Measurements from ENCODE around the gene GHR. TPM values are rescaled to one million over a fixed set of nuclear protein-coding genes. Genes with fewer than 3 reads are reported as not detected.

Gene GHR
- total and polyA plus RNA-seq, 2 donors (not counting 3 experiments of a cell fraction or from before 2014, with no cell fraction given), result 0.27 to 0.28 TPM

- Histone ChIP-seq H3K36me3 (ENCODE audit: control insufficient read depth in 2 of 2, extremely low read depth in 1 of 2, insufficient read depth in 2 of 2, low read length in 2 of 2) (no peaks in the 10 kb centered on the region), H4K20me1 (replicated peaks; ENCODE audit: control insufficient read depth, extremely low read depth, insufficient read depth, low read length) (no peaks in the 10 kb centered on the region), H3K9me1 (replicated peaks; ENCODE audit: control insufficient read depth, extremely low read depth, insufficient read depth, low read length) (no peaks in the 10 kb centered on the region), H3K4me3 (replicated peaks in 1 of 3; ENCODE audit: insufficient read depth in 1 of 3, low read depth in 1 of 3, low read length in 3 of 3) (no peak overlapping the region), H3K27me3 (ENCODE audit: control insufficient read depth in 2 of 2, insufficient read depth in 2 of 2, low read length in 2 of 2) (no peaks in the 10 kb centered on the region), H3K9me3 (replicated peaks; ENCODE audit: control insufficient read depth, insufficient read depth, low read length) (no peaks in the 10 kb centered on the region), H3K9ac (replicated peaks; ENCODE audit: extremely low read depth, insufficient read depth, low read length) (no peak overlapping the region), H3K79me2 (ENCODE audit: control insufficient read depth, insufficient read depth, low read length) (no peaks in the 10 kb centered on the region), H2AFZ (ENCODE audit: low read depth, low read length) (no peak overlapping the region), H3K4me2 (ENCODE audit: insufficient read depth, low read length) (no peak overlapping the region), H3K4me1 (ENCODE audit: control insufficient read depth, extremely low read depth, insufficient read depth, low read length) (no peaks in the 10 kb centered on the region), H3K27ac (ENCODE audit: insufficient read depth, low read depth, low read length) (no peak overlapping the region)
- no peak for TF ChIP-seq CTCF (IDR thresholded peaks at IDR 0.05; ENCODE audit: extremely low read depth in 1 of 2, insufficient read depth in 1 of 2, low read depth in 1 of 2, low read length in 2 of 2)
- dilution Hi-C loops (cut with MboI; ENCODE audit: extremely low pct_ligation_motif_present, low sequenced_read_pairs), result no loop called here
- no peak for FAIRE-seq
- DNase-seq (ENCODE audit: low read depth, low spot score), result no peak
- CTCF ChIA-PET, result interaction anchor here (1.7 kb wide), 1 partner anchor 12 kb away, joined by 12 read pairs; the partner anchor contains the start of gene GHR
- POLR2A ChIA-PET, result no interaction called here
- intact Hi-C loops (cut with micrococcal nuclease), result no loop called here
- BruUV-seq (replicated peaks), result no TSS peak
These were observed 10.9 kb downstream of the GHR start for GRCh38 chr5:42434047-42434724.

- no peaks in the 10 kb centered on the region for H3K9me1 ChIP-seq (replicated peaks; ENCODE audit: control insufficient read depth, extremely low read depth, insufficient read depth, low read length)
- H3K27me3 ChIP-seq (ENCODE audit: control insufficient read depth in 2 of 2, insufficient read depth in 2 of 2, low read length in 2 of 2), result no peaks in the 10 kb centered on the region
- H3K79me2 ChIP-seq (ENCODE audit: control insufficient read depth, insufficient read depth, low read length), result no peaks in the 10 kb centered on the region
- no peak overlapping the region for H3K27ac ChIP-seq (ENCODE audit: insufficient read depth, low read depth, low read length)
- DNase-seq (ENCODE audit: low read depth, low spot score) (no peak), FAIRE-seq (no peak)
- no peak overlapping the region for H3K4me2 ChIP-seq (ENCODE audit: insufficient read depth, low read length)
- intact Hi-C loops (cut with micrococcal nuclease) (no loop called here), dilution Hi-C loops (cut with MboI; ENCODE audit: extremely low pct_ligation_motif_present, low sequenced_read_pairs) (no loop called here)
- CTCF ChIA-PET, result interaction anchor here (2.2 kb wide), 1 partner anchor 13 kb away, joined by 7 read pairs; the partner anchor contains the start of gene GHR
- H3K4me1 ChIP-seq (ENCODE audit: control insufficient read depth, extremely low read depth, insufficient read depth, low read length), result no peaks in the 10 kb centered on the region
- H4K20me1 ChIP-seq (replicated peaks; ENCODE audit: control insufficient read depth, extremely low read depth, insufficient read depth, low read length), result no peaks in the 10 kb centered on the region
- POLR2A ChIA-PET, result no interaction called here
- TF ChIP-seq JUN (IDR thresholded peaks at IDR 0.05; ENCODE audit: borderline replicate concordance, insufficient read depth, insufficient read length, low read depth), result no peak
- TF ChIP-seq CTCF (IDR thresholded peaks at IDR 0.05; ENCODE audit: extremely low read depth in 1 of 2, insufficient read depth in 1 of 2, low read depth in 1 of 2, low read length in 2 of 2), result no peak
- TF ChIP-seq FOS (IDR thresholded peaks at IDR 0.05; ENCODE audit: borderline replicate concordance, insufficient read depth, low read length), result no peak
- no peak for TF ChIP-seq GATA2 (IDR thresholded peaks at IDR 0.05; ENCODE audit: insufficient read depth, insufficient read length, low read depth, low read length)
- no TSS peak for BruUV-seq (replicated peaks)
- H2AFZ ChIP-seq (ENCODE audit: low read depth, low read length), result no peak overlapping the region
- no peaks in the 10 kb centered on the region for H3K36me3 ChIP-seq (ENCODE audit: control insufficient read depth in 2 of 2, extremely low read depth in 1 of 2, insufficient read depth in 2 of 2, low read length in 2 of 2)
- no peak overlapping the region for H3K9ac ChIP-seq (replicated peaks; ENCODE audit: extremely low read depth, insufficient read depth, low read length)
- H3K4me3 ChIP-seq (replicated peaks in 1 of 3; ENCODE audit: insufficient read depth in 1 of 3, low read depth in 1 of 3, low read length in 3 of 3), result no peak overlapping the region
- no peaks in the 10 kb centered on the region for H3K9me3 ChIP-seq (replicated peaks; ENCODE audit: control insufficient read depth, insufficient read depth, low read length)
These were observed 12.8 kb downstream of the GHR start for GRCh38 chr5:42436051-42436450.
